Measurements from ENCODE around the gene CLEC4M. TPM values are rescaled to one million over a fixed set of nuclear protein-coding genes. Genes with fewer than 3 reads are reported as not detected.
"Not testable (repeated sequence)": the region's sequence is repeated elsewhere in the genome, so short reads cannot be mapped to it uniquely, and the experiment has no call there.

The CLEC4M gene
- total RNA-seq, 2 experiments from 2014 or later = not detected

DNA sequence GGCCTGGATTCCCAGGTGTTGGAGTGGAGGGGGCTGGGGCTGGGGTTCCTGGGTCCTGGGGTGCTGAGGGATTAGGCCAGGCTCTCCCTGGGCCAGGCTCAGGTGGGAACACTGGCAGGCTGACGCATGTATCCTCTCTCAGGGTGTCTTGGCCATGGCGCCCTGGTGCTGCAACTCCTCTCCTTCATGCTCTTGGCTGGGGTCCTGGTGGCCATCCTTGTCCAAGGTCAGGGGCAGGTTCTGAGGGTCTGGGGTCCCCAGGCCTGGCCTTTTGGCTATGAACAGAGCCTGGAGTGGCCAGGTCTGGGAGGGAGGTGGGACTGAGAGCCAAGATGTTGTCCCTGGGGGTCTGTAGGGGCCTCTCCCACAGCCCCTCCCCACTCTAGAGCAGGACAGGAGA lies 2.0 kb downstream of the CLEC4M start:
- CTCF ChIA-PET, POLR2A ChIA-PET: not testable (repeated sequence)

DNA sequence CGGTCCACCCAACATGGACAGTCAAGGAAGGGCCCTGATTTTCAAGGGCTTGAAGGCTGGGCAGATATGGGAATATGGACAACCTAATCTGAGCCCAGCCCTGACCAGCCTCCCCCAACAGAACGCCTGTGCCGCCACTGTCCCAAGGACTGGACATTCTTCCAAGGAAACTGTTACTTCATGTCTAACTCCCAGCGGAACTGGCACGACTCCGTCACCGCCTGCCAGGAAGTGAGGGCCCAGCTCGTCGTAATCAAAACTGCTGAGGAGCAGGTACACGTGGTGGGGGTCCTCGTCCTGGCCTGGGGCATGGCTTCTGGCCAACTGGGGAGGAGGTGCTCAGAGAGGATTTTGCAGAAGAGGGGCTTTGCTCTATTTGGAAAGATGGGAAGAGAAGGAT lies 3.5 kb downstream of the CLEC4M start:
- ChIA-PET POLR2A (no interaction called here), CTCF (no interaction called here)

DNA sequence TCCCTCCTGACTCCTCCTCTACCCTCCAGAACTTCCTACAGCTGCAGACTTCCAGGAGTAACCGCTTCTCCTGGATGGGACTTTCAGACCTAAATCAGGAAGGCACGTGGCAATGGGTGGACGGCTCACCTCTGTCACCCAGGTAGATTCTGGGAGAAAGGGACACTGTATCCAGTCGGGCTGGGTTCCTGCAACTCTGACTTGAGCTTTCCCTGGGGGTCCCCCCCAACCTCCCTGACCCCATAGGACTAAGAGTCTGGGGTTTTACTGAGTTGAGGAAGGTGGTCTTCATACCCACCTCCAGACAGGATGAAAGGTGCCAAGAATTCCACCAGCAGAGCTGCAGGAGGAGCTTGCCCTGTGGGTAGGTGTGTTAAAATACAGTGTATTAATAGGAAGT lies 4.4 kb downstream of the CLEC4M start:
- ChIA-PET POLR2A (no interaction called here), CTCF (no interaction called here)

DNA sequence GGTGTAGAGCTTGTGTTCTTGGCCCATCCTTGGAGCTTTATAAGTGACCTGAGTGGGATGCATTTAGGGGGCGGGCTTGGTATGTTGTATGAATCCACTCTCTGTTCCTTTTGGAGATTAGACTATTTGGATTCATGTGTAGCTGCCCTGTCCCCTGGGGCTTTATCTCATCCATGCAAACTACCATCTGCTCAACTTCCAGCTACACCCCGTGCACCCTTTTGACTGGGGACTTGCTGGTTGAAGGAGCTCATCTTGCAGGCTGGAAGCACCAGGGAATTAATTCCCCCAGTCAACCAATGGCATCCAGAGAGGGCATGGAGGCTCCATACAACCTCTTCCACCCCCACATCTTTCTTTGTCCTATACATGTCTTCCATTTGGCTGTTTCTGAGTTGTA lies 6.1 kb downstream of the CLEC4M start:
- ChIA-PET CTCF (no interaction called here), POLR2A (interaction anchor here (0.5 kb wide), 1 partner anchor 85 kb away, joined by 5 read pairs; no protein-coding TSS in a partner anchor)

DNA sequence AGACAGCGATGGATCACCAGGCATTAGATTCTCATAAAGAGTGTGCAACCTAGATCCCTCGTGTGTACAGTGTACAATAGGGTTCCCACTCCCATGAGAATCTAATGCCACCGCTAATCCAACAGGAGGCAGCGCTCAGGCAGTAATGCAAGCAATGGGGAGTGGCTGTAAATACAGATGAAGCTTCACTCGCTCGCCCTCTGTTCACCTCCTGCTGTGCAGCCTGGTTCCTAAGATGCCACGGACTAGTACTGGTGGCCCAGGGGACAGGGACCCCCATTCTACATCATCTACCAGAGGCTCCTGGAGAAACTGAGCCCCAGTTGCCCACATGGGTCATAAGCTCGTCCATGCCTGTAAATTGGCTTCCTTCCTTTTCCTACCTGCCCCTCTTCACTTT lies 8.0 kb downstream of the CLEC4M start:
- ChIA-PET POLR2A (no interaction called here), CTCF (no interaction called here)

DNA sequence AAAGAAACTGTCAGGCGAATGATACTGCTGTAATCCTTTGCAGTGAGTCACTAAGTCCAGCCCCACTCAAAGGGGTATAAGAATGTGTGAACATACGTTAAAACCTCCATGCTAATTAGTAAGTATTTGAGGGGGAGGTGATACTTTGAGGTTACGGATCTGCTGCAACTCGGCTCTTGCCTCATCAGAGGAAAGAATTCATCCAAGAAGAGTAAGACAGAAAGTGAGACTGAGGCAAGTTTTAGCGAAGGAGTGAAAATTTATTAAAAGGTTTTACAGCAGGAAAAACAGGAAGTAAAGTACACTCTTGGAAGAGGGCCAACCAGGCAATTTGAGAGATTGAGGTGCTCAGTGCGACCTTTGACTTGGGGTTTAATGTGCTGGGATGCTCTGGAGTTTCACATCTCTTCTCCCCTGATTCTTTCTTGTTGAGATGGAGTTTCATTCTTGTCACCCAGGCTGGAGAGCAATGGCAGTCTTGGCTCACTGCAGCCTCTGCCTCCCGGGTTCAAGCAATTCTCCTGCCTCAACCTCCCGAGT lies 9.8 kb downstream of the CLEC4M start:
- CTCF ChIA-PET = interaction anchor here (1.3 kb wide), 1 partner anchor 29 kb away, joined by 3 read pairs; no protein-coding TSS in a partner anchor
- POLR2A ChIA-PET = no interaction called here

DNA sequence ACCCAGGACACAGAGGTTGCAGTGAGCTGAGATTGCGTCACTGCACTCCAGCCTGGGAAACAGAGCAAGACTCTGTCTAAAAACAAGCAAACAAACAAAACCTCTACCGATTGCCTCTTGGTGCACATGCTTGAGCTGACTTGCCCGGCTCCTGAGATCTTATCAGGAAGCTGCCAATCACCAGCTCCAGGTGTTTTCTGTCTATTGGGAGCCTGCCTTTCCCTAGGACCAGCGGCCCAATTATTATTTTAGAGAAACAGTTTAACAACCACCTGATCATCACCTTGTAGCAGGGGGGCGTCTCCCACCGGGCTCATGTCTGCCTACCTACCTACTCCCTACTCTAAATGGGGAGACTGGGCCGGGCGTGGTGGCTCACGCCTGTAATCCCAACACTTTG lies 10.8 kb downstream of the CLEC4M start:
- ChIA-PET CTCF (no interaction called here), POLR2A (no interaction called here)

DNA sequence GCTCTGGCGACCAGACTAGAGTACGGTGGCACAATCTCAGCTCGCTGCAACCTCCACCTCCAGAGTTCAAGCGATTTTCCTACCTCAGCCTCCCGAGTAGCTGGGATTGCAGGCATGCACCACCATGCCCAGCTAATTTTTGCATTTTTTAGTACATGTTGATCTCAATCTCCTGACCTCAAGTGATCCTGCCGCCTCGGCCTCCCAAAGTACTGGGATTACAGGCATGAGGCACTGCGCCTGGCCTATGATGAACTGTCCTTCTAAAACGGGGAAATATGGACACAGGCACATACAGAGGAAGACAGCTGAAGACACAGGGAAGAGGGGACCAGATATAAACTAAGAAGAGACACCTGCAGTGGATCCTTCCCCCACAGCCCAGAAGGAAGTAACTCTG lies 12.7 kb downstream of the CLEC4M start:
- ChIA-PET CTCF (interaction anchor here (1.7 kb wide), 1 partner anchor 40 kb away, joined by 3 read pairs; no protein-coding TSS in a partner anchor), POLR2A (no interaction called here)

DNA sequence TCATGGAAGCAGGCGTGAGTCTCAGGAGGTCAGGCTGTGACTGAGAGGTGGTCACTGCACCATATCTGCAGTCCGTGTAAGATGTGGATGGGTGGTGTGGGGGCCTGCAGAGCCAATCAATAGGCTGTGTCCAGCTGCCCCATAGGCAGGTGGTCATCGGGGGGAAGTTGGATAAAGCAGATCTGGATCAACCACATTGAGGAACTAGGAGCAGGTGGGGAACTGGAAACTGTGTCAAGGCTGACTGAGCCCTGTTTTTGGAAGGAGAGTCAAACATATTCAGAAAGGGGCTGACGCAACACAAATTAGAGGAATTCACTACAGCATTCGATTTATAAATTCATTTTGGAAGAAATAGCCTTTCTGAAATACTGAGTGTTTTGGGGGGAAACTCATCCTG lies 15.0 kb downstream of the CLEC4M start:
- POLR2A ChIA-PET = no interaction called here

DNA sequence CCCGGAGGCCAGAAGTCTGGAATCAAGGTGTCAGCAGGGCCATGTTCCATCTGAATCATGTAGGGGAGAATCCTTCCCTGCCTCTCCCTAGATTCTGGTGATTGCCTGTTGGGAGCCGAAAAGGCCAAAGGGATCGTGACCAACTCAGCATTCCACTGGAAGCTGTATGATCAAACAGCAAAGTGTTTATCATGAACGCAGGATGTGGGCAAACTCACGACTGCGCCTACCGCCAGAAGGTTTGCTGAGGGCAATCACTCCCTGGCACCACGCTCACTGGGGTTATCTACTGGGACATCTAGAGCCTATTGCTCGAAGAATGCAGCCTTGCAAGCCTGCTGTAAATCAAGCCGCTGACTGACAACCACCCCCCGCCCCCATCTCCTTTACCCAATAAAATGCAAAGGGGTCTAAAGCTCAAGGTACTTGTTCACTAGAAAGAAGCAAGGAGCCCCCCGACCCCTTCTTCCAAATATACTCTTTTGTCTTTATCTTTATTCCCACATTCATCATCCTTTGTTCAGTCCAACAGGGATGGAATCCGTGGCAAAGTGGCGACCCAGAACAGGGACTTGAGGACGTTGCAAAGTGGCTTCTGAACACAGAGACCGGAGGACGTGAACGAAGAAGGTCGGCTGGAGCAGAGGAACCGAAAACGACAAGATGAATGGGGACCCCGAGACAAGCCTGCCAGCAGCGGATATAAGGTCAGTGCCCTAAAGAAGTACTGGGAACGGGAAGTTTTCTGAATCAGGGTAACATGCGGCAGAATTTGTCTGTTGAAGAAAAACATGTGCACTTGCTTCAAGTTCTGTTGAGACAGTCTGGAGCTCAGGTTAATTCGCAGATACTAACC lies 16.8 kb downstream of the CLEC4M start:
- POLR2A ChIA-PET = interaction anchor here (0.7 kb wide), 1 partner anchor 88 kb away, joined by 6 read pairs; no protein-coding TSS in a partner anchor

More for the DNA sequence above, 15.0 kb downstream of the CLEC4M start:
- CTCF ChIA-PET = interaction anchor here (2.2 kb wide), 1 partner anchor 9 kb away, joined by 5 read pairs; no protein-coding TSS in a partner anchor

DNA sequence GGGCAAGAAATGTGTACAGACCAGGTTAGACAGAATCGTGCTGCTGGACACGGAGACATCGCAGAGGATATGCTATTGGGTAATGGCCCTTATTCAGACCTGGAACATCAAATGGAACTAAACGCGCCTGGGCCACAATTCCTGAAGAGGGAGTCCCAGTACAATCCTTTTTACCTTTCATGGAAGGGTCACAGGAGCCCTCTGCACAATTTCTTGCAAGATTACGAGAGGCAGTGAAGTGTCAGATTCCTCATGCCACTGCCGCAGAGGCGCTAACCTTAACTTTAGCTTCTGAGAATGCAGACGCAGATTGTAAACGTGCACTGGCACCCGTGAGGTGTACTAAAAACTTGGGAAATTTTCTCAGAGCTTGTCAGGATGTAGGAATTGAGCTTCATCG lies 18.1 kb downstream of the CLEC4M start:
- POLR2A ChIA-PET = no interaction called here
- CTCF ChIA-PET = no interaction called here

More for the DNA sequence above, 16.8 kb downstream of the CLEC4M start:
- CTCF ChIA-PET = interaction anchor here (1.2 kb wide), 1 partner anchor 20 kb away, joined by 4 read pairs; no protein-coding TSS in a partner anchor

DNA sequence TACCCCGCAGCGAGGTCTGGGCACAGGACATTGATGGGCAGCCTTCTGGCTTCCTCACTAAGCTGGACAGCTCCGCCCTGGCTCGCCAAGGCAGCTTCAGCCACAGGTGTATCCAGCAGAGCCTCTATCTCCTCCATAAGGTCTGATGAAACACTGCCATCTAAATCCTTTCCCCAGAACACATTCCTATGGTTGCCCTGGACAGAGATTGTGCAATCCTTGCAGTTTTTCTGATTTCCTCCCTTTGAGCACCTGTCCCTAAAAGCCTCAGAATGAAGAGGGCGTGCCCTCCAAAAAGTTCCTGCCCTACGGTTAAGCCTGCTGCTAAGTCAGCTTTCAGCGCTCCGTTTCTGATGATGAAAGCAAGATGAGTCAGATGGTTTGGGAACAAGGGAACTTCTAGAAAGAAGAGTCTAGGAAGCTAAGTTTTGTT lies 21.0 kb downstream of the CLEC4M start:
- CTCF ChIA-PET = no interaction called here
- POLR2A ChIA-PET = no interaction called here

DNA sequence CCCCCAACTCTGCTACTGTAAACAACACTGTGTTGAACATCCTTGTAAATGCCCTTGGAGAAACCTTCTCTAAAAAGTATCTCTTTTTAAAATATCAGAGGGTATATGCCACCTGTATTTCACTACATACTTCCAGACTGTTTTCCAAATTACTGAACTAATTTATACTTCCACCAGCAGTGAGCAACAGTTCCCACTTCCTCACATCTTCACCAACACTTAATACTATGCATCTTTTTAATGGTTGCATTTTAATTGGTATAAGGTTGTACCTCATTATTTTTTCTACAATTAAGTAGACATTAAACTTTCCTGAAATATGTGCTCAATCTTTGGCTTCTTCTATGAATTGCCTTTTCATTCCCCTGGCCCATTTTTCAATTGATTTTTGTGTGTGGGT lies 21.8 kb downstream of the CLEC4M start:
- ChIA-PET POLR2A (no interaction called here), CTCF (no interaction called here)

DNA sequence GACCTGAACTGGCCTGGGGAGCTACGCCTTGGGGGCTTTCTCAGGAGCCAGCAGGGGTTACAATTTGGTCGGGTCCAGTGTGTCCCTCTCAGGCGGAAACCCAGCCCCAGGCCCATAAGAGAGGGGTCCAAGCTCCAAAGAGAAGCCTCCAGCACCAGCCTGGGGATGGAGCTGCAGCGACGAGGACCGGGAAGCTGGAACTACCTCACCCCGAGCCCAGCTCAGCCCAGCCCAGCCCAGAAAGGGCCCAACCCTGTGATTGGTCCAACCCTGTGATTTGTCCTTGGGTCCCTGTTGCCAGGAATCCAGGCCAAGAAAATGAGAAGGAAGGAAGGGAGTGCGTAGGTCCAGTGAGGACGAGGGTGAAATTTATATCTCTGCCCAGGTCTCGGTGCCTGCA lies 24.1 kb downstream of the CLEC4M start:
- POLR2A ChIA-PET = no interaction called here

DNA sequence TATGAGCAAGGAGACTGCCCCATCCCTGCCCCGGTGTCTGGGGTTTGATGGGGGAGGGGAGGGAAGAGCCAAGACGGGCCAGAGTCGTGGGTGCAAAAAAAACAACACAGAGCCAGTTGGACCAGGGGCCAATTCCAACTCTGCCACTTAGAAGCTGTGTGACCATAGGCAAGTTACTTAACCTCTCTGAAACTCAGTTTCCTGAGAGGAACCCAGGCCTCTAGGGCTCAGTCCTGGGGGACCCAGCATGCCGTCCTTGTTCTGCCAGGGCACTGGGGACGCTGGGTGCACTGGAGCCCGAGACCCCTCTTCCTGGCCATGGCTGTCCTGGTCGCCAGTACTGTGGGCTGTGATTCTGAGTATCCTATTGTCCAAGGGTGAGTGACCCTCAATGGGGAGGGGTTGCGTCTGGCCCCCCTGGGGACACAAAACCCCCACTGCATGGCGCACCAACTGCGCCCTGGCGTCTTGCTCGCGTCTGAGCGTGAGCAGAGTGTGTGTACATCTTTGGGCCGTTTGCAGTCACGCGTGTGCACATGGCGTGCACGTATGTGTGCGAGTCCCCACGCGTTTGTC lies 24.6 kb downstream of the CLEC4M start:
- ChIA-PET POLR2A (no interaction called here), CTCF (interaction anchor here (0.8 to 1.2 kb wide), 2 partner anchors 10 to 134 kb away, joined by 3 to 5 read pairs; no protein-coding TSS in a partner anchor)

More for the DNA sequence above, 24.1 kb downstream of the CLEC4M start:
- CTCF ChIA-PET = interaction anchor here (0.8 to 1.2 kb wide), 2 partner anchors 9 to 134 kb away, joined by 3 to 5 read pairs; no protein-coding TSS in a partner anchor

DNA sequence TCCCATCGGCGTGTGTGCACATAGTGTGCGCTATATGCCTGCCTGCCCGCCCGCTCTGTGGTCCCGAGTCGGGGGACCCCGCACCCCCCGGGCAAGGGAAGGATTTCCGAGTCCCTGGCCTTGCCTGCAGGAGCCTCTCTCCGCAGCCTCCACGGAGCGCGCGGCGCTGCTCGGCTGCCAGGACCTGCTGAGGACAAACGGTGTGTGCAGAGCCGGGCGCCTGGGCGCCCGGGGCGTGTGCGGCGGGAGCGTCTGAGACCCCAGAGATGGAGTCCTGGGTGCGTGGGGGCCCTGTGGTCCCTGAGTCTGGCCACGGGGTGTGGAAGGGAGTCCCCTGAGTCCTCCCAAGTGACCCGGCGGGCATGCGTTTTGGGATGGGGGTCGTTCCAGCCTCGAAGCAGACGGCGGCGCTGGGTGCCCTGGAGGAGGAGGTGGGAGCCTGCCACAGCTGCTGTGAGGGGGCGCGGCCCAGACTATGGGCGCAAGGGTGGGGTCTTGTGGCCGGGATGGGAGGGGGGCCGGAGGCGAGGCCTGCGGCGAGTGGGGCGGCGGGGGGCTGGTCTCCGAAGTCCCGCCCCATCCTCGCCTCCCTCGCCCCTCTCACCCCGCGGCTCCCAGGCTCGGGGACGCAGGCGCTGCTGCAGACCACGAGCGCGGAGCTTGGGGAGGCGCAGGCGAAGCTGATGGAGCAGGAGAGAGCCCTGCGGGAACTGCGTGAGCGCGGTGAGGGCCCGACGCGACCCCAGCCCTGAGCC lies 25.3 kb downstream of the CLEC4M start:
- ChIA-PET POLR2A (no interaction called here), CTCF (no interaction called here)

DNA sequence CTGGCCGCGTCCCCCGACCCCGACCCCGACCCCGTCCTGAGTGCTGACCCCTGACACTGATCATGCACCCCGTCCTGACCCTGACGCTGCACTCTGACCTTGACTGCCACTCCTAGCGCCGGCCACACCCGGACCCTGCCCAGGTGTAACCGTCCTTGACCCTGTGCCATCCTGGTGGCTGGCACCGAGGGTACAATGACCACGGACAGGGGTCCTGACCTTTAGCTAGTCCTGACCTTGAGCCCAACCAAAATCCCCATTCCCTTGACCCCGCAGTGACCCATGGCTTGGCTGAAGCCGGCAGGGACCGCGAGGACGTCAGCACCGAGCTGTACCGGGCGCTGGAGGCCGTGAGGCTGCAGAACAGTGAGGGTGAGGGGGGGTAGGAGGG lies 25.9 kb downstream of the CLEC4M start:
- ChIA-PET POLR2A (no interaction called here), CTCF (interaction anchor here (1.6 kb wide), 1 partner anchor 12 kb away, joined by 3 read pairs; no protein-coding TSS in a partner anchor)

DNA sequence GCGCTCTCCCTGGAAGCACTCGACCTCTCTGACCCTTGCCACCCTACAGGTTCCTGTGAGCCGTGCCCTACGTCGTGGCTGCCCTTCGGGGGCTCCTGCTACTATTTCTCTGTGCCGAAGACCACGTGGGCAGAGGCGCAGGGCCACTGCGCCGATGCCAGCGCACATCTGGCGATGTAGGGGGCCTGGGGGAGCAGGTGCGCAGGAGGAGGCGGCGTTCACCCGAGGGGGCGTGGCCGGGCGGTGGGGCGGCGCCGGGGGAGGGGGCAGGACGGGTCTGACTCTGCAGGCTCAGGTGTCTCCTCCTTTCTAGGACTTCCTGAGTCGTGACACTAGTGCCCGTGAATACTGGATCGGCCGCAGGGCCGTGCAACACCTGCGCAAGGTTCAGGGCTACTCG lies 26.4 kb downstream of the CLEC4M start:
- ChIA-PET CTCF (interaction anchor here (1.0 to 1.6 kb wide), 2 partner anchors 11 to 60 kb away, joined by 3 read pairs; no protein-coding TSS in a partner anchor), POLR2A (no interaction called here)

DNA sequence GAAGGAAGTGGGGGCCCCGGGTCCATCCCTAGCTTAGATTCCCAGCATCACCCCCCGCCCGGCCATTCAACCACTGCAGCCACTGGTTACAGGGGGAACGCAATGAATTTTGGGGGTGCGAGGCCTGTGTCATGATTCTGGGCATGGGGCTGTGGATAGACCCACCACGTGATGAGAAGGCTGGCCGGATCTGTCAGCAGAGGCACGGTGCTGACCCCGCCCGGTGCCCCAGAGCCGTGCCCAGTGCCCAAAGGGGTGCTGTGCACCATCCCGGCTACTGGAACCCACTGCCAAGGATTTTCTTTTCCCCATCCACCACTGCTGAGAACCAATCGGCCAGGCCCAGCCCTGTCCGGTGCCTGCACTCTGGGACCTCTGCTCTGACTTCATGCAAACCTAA lies 27.4 kb downstream of the CLEC4M start:
- ChIA-PET CTCF (interaction anchor here (1.0 to 1.6 kb wide), 2 partner anchors 10 to 59 kb away, joined by 3 read pairs; no protein-coding TSS in a partner anchor), POLR2A (no interaction called here)

DNA sequence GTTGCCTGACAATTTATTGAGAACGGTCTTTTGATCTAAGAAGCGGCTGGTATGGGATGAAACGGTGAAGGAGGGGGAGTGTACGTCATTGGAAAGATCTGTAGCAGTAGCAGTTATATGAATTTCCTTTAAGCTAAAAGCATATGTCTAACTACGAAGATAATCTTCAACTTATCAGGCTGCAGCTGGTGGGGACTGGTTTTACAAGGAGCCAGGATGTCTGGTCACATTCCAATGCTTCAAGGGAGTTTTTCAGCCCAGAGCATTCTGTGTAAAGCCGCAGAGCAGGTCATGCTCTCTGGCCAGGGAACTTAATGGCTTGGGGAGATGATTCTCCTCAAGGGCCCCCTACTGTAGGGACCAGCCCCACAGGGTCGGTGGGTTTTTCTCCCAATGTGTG lies 29.2 kb downstream of the CLEC4M start:
- POLR2A ChIA-PET = no interaction called here

More for the DNA sequence above, 29.2 kb downstream of the CLEC4M start:
- CTCF ChIA-PET = interaction anchor here (1.0 kb wide), 1 partner anchor 106 kb away, joined by 3 read pairs; no protein-coding TSS in a partner anchor

All from activated CD8-positive, alpha-beta memory T cell treated with anti-CD3 and anti-CD28 coated beads for 36 hours (primary cell).